Neuronal stem cell (in vitro differentiated cells): ENCODE data around the gene MAPT.
A peak's percentile ranks its signal among the peaks of the same experiment; 100 is the strongest.

ENCODE experiments used
- DNase-seq: peaks from one replicate; pipeline ENCODE4 v3.0.0-alpha.2; 2013; ENCODE audit warnings: low spot score
- H2AFZ ChIP-seq: one replicate; pipeline ENCODE4 v1.6.1; 2013; ENCODE audit warnings: mild to moderate bottlenecking, low read length, inconsistent platforms
- H2AK5ac ChIP-seq: 2 replicates; pipeline ENCODE4 v1.6.1; 2013; ENCODE audit warnings: low read depth, mild to moderate bottlenecking, inconsistent platforms, low read length, moderate library complexity, mixed read lengths
- H2BK120ac ChIP-seq: 2 replicates; pipeline ENCODE4 v1.6.1; 2013; ENCODE audit warnings: low read depth, mild to moderate bottlenecking, inconsistent platforms, low read length, moderate library complexity, mixed read lengths
- H2BK12ac ChIP-seq: one replicate; pipeline ENCODE4 v1.6.1; 2013; ENCODE audit warnings: low read length, inconsistent platforms
- H2BK15ac ChIP-seq: 2 replicates; pipeline ENCODE4 v1.6.1; 2013; ENCODE audit warnings: mild to moderate bottlenecking, low read length, inconsistent platforms, mixed read lengths
- H2BK5ac ChIP-seq: one replicate; pipeline ENCODE4 v1.6.1; 2013; ENCODE audit warnings: inconsistent platforms, mild to moderate bottlenecking, low read length, moderate library complexity
- H3K14ac ChIP-seq: one replicate; pipeline ENCODE4 v1.6.1; 2013; ENCODE audit warnings: low read length, inconsistent platforms
- H3K18ac ChIP-seq: 2 replicates; pipeline ENCODE4 v1.6.1; 2013; ENCODE audit warnings: low read length, inconsistent platforms
- H3K23ac ChIP-seq: 2 replicates; pipeline ENCODE4 v1.6.1; 2013; ENCODE audit warnings: low read depth, mild to moderate bottlenecking, mixed read lengths, low read length, inconsistent platforms; ENCODE audit not compliant: poor library complexity
- H3K27ac ChIP-seq: replicated peaks from 3 replicates; pipeline ENCODE4 v1.5.1; 2013; ENCODE audit warnings: low read length, inconsistent platforms
- H3K27me3 ChIP-seq, 3 experiments: 2 replicates each; pipeline ENCODE4 v1.6.1; 2013; ENCODE audit warnings: low read length in 3 of 3, mild to moderate bottlenecking in 2 of 3, inconsistent platforms in 1 of 3, low read depth in 1 of 3, mixed read lengths in 1 of 3, moderate library complexity in 1 of 3; ENCODE audit not compliant: control insufficient read depth in 3 of 3, insufficient read depth in 3 of 3
- H3K36me3 ChIP-seq, 2 donors: replicated peaks in 1 of 2; 2 replicates each; pipeline ENCODE4 v1.6.1; 2013; ENCODE audit warnings: low read length in 2 of 2; ENCODE audit not compliant: control insufficient read depth in 2 of 2, insufficient read depth in 2 of 2
- H3K4ac ChIP-seq: 2 replicates; pipeline ENCODE4 v1.6.1; 2013; ENCODE audit warnings: inconsistent platforms, mild to moderate bottlenecking, low read length, moderate library complexity
- H3K4me1 ChIP-seq, 2 donors: 1 replicate in 1 of 2; 2 replicates in 1 of 2; pipeline ENCODE4 v1.6.1; 2013; ENCODE audit warnings: low read length in 2 of 2, low read depth in 1 of 2; ENCODE audit not compliant: control insufficient read depth in 2 of 2, insufficient read depth in 1 of 2
- H3K4me2 ChIP-seq: one replicate; pipeline ENCODE4 v1.6.1; 2013; ENCODE audit warnings: mild to moderate bottlenecking, low read length, inconsistent platforms; ENCODE audit not compliant: insufficient read depth, poor library complexity, severe bottlenecking
- H3K4me3 ChIP-seq, 2 donors: 2 replicates each; pipeline ENCODE4 v1.5.1; 2013; ENCODE audit warnings: low read length in 2 of 2, mild to moderate bottlenecking in 2 of 2, inconsistent platforms in 1 of 2, moderate library complexity in 1 of 2
- H3K79me1 ChIP-seq: one replicate; pipeline ENCODE4 v1.6.1; 2013; ENCODE audit warnings: low read depth, mild to moderate bottlenecking, inconsistent platforms, low read length, moderate library complexity
- H3K9ac ChIP-seq: one replicate; pipeline ENCODE4 v1.6.1; 2013; ENCODE audit warnings: mild to moderate bottlenecking, low read depth, low read length, inconsistent platforms; ENCODE audit not compliant: poor library complexity
- H3K9me3 ChIP-seq, 2 donors: replicated peaks in 1 of 2; 2 replicates each; pipeline versions ENCODE3 to v1.6.1; 2013; ENCODE audit warnings: low read length in 2 of 2, mild to moderate bottlenecking in 2 of 2, inconsistent platforms in 1 of 2, low read depth in 1 of 2, mixed read lengths in 1 of 2, moderate library complexity in 1 of 2; ENCODE audit not compliant: control insufficient read depth in 2 of 2, insufficient read depth in 1 of 2
- H4K8ac ChIP-seq: one replicate; pipeline ENCODE4 v1.6.1; 2013; ENCODE audit warnings: low read depth, mild to moderate bottlenecking, inconsistent platforms, low read length, moderate library complexity
- H4K91ac ChIP-seq: one replicate; pipeline ENCODE4 v1.6.1; 2013; ENCODE audit warnings: low read length, low read depth, mild to moderate bottlenecking, inconsistent platforms; ENCODE audit not compliant: poor library complexity
- WGBS, 2 donors: extraction: QIAGEN DNeasy Blood & Tissue Kit; methylation state at CpG; one replicate each; pipeline ENCODE4 v1.1.7; 2013; ENCODE audit warnings: missing lambda C conversion rate in 2 of 2, mixed read lengths in 1 of 2; ENCODE audit not compliant: insufficient read length in 2 of 2, insufficient replicate concordance in 1 of 2; ENCODE audit errors: extremely low coverage in 2 of 2; 5-methylcytosine and 5-hydroxymethylcytosine counted together

MAPT gene

GRCh38 chr17:45997166-45997565, 102.8 kb downstream of the MAPT start:
- Histone ChIP-seq H3K4me2 (no peak overlapping the region), H4K8ac (no peak overlapping the region), H2BK15ac (no peak overlapping the region), H3K36me3 (no peaks in the 10 kb centered on the region), H2AFZ (no peak overlapping the region), H2BK120ac (no peak overlapping the region), H3K27ac (no peak overlapping the region), H3K27me3 (peaks cover 0 to 12% (median 0%) of the 10 kb centered on the region in 3 experiments), H3K14ac (no peak overlapping the region), H2BK12ac (peak overlapping the region; percentile 73), H3K79me1 (peaks cover 1% of the 10 kb centered on the region), H3K23ac (no peak overlapping the region), H3K9ac (no peak overlapping the region), H3K4me3 (no peak overlapping the region), H3K4me1 (peaks cover 0 to 11% of the 10 kb centered on the region in 2 donors), H4K91ac (no peak overlapping the region), H3K18ac (no peak overlapping the region), H2AK5ac (peak overlapping the region; percentile 31), H3K9me3 (no peaks in the 10 kb centered on the region), H2BK5ac (no peak overlapping the region), H3K4ac (no peak overlapping the region)
- no peak for DNase-seq
- WGBS, 2 donors = no CpG with 5 or more reads among the region's 13 CpGs

DNA sequence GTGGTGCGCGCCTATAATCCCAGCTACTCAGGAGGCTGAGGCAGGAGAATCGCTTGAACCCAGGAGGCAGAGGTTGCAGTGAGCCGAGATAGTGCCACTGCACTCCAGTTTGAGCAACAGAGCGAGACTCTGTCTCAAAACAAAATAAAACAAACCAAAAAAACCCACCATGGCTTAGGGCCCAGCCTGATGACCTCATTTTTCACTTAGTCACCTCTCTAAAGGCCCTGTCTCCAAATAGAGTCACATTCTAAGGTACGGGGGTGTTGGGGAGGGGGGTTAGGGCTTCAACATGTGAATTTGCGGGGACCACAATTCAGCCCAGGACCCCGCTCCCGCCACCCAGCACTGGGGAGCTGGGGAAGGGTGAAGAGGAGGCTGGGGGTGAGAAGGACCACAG, 103.3 kb downstream of the MAPT start:
- WGBS, 2 donors = no CpG with 5 or more reads among the region's 9 CpGs
- Histone ChIP-seq H3K4me2 (no peak overlapping the region), H3K27ac (no peak overlapping the region), H3K18ac (peak overlapping the region; percentile 28), H2BK12ac (no peak overlapping the region), H2AK5ac (no peak overlapping the region), H3K4me3 (no peak overlapping the region), H3K79me1 (peaks cover 1% of the 10 kb centered on the region), H2BK120ac (no peak overlapping the region), H3K14ac (no peak overlapping the region), H4K91ac (no peak overlapping the region), H2BK5ac (peak overlapping the region; percentile 24), H3K23ac (no peak overlapping the region), H3K9me3 (no peaks in the 10 kb centered on the region), H2AFZ (no peak overlapping the region), H3K27me3 (peaks cover 0 to 12% (median 0%) of the 10 kb centered on the region in 3 experiments), H2BK15ac (no peak overlapping the region), H3K36me3 (no peaks in the 10 kb centered on the region), H3K4me1 (peaks cover 0 to 10% of the 10 kb centered on the region in 2 donors), H3K4ac (no peak overlapping the region), H4K8ac (no peak overlapping the region), H3K9ac (no peak overlapping the region)
- DNase-seq = no peak

- Histone ChIP-seq H3K23ac (peak within 1 kb of the TSS; percentile 55), H3K9ac (peak within 1 kb of the TSS; percentile 53)
These were observed 104.9 kb downstream of the MAPT start, which contains the start of gene STH for GRCh38 chr17:45998987-45999899. TSS of gene STH (plus strand) at chr17:45999250. CDS start at chr17:45999280, 30 bp downstream.

GRCh38 chr17:45999900-46000290, 105.5 kb downstream of the MAPT start:
- Histone ChIP-seq H3K27ac (no peak overlapping the region), H3K9ac (no peak overlapping the region), H3K4me1 (no peaks in the 10 kb centered on the region), H3K79me1 (peaks cover 1% of the 10 kb centered on the region), H3K4ac (no peak overlapping the region), H3K9me3 (no peaks in the 10 kb centered on the region), H2AFZ (peak overlapping the region; percentile 4), H2BK12ac (no peak overlapping the region), H4K8ac (no peak overlapping the region), H3K27me3 (peaks cover 0 to 12% (median 0%) of the 10 kb centered on the region in 3 experiments), H3K4me3 (no peak overlapping the region), H2AK5ac (no peak overlapping the region), H3K36me3 (no peaks in the 10 kb centered on the region), H3K18ac (no peak overlapping the region), H3K4me2 (no peak overlapping the region), H3K23ac (no peak overlapping the region), H3K14ac (no peak overlapping the region), H2BK120ac (no peak overlapping the region), H4K91ac (no peak overlapping the region), H2BK15ac (no peak overlapping the region), H2BK5ac (no peak overlapping the region)
- DNase-seq = no peak
- no CpG with 5 or more reads among the region's 9 CpGs for WGBS, 2 donors

More at GRCh38 chr17:45998987-45999899, 104.9 kb downstream of the MAPT start, which contains the start of gene STH:
- H3K4ac ChIP-seq = no peak within 1 kb of the TSS
- H3K27ac ChIP-seq = no peak within 1 kb of the TSS
- H3K4me2 ChIP-seq = no peak within 1 kb of the TSS
- peak within 1 kb of the TSS; percentile 38 for H3K14ac ChIP-seq
- DNase-seq = no peak
- H2AFZ ChIP-seq = peak within 1 kb of the TSS; percentile 4
- no peak within 1 kb of the TSS for H2BK12ac ChIP-seq
- H2AK5ac ChIP-seq = peak within 1 kb of the TSS; percentile 86
- peak within 1 kb of the TSS; percentile 85 for H4K91ac ChIP-seq
- peak within 1 kb of the TSS; percentile 71 for H3K18ac ChIP-seq
- H2BK5ac ChIP-seq = peak within 1 kb of the TSS; percentile 24
- peak within 1 kb of the TSS; percentile 41 for H2BK120ac ChIP-seq
- peaks cover 0 to under 1% of the 10 kb centered on the region in 2 donors for H3K4me1 ChIP-seq
- H3K27me3 ChIP-seq = peaks cover 0 to 12% (median 0%) of the 10 kb centered on the region in 3 experiments
- peak within 1 kb of the TSS; percentile 37 for H2BK15ac ChIP-seq
- H3K79me1 ChIP-seq = peaks cover 1% of the 10 kb centered on the region
- H3K4me3 ChIP-seq = peak within 1 kb of the TSS in 1 of 2 donors; percentile 36
- no peaks in the 10 kb centered on the region for H3K9me3 ChIP-seq
- no peak within 1 kb of the TSS for H4K8ac ChIP-seq
- WGBS, 2 donors = no CpG with 5 or more reads among the region's 8 CpGs
- no peaks in the 10 kb centered on the region for H3K36me3 ChIP-seq
